Endodermal cell (in vitro differentiated cells): ENCODE measurements around the gene SIK2. TPM values are rescaled to one million over a fixed set of nuclear protein-coding genes. Genes with fewer than 3 reads are reported as not detected.

Experiments
- DNase-seq: peaks from one replicate; pipeline ENCODE4 v3.0.0-alpha.2; 2017
- H3K27ac ChIP-seq: 2 replicates; pipeline ENCODE4 v1.5.1; 2013; ENCODE audit warnings: mild to moderate bottlenecking, low read depth, low read length, moderate library complexity
- H3K27me3 ChIP-seq: 2 replicates; pipeline ENCODE4 v1.6.1; 2013; ENCODE audit warnings: mild to moderate bottlenecking, low read length, moderate library complexity; ENCODE audit not compliant: insufficient read depth, control insufficient read depth, poor library complexity, severe bottlenecking
- H3K36me3 ChIP-seq: 2 replicates; pipeline ENCODE4 v1.7.0; 2013; ENCODE audit warnings: mild to moderate bottlenecking, low read length, moderate library complexity; ENCODE audit not compliant: control insufficient read depth, insufficient read depth
- H3K4me1 ChIP-seq: one replicate; pipeline ENCODE4 v1.7.0; 2013; ENCODE audit warnings: low read length; ENCODE audit not compliant: control insufficient read depth, insufficient read depth
- H3K4me3 ChIP-seq: 2 replicates; pipeline ENCODE4 v1.5.1; 2013; ENCODE audit warnings: mild to moderate bottlenecking, low read length, moderate library complexity
- H3K9ac ChIP-seq: 2 replicates; pipeline ENCODE4 v1.6.1; 2013; ENCODE audit warnings: mild to moderate bottlenecking, low read length, moderate library complexity; ENCODE audit not compliant: poor library complexity, severe bottlenecking; ENCODE audit errors: extremely low read depth
- H3K9me3 ChIP-seq: 2 replicates; pipeline ENCODE4 v1.6.1; 2013; ENCODE audit warnings: mild to moderate bottlenecking, low read length, moderate library complexity; ENCODE audit not compliant: control insufficient read depth
- H3K27ac Mint-ChIP-seq: 2 replicates; pipeline ENCODE4 v1.8.0; 2020; ENCODE audit warnings: mixed read lengths
- H3K27me3 Mint-ChIP-seq: 2 replicates; pipeline ENCODE4 v1.8.0; 2021; ENCODE audit warnings: mild to moderate bottlenecking, mixed read lengths; ENCODE audit not compliant: insufficient read depth
- H3K36me3 Mint-ChIP-seq: 2 replicates; pipeline ENCODE4 v1.8.0; 2020; ENCODE audit warnings: low read depth, mixed read lengths
- H3K4me1 Mint-ChIP-seq: 2 replicates; pipeline ENCODE4 v1.8.0; 2020; ENCODE audit warnings: mixed read lengths
- H3K4me3 Mint-ChIP-seq: 2 replicates; pipeline ENCODE4 v1.8.0; 2020; ENCODE audit warnings: mild to moderate bottlenecking, moderate library complexity, mixed read lengths
- H3K9me3 Mint-ChIP-seq: 2 replicates; pipeline ENCODE4 v1.8.0; 2020; ENCODE audit warnings: mild to moderate bottlenecking, mixed read lengths
- WGBS, 2 experiments: methylation state at CpG; one replicate each; pipeline versions ENCODE4 v1.1.5 to v1.1.7; 2013; ENCODE audit warnings: missing lambda C conversion rate in 2 of 2, mixed read lengths in 1 of 2; ENCODE audit not compliant: insufficient coverage in 1 of 2, insufficient read length in 1 of 2; 5-methylcytosine and 5-hydroxymethylcytosine counted together
- total RNA-seq, 2 donors: library from RNA; stranded (reverse); fragmentation: NEBNext Ultra II Directional in 1 of 2; extraction: Animal tissue kit (Norgen Biotek cat#: 25700) in 1 of 2; gene quantifications; 2 replicates in 1 of 2; 3 replicates in 1 of 2; pipeline ENCODE4 v1.2.1, GENCODE V29; 2021
- TF ChIP-seq, protein P1 (sequence below): fragments of 200-600 bp; sonication (generic); conservative IDR thresholded peaks from 2 replicates; pipeline ENCODE4 v1.5.0; 2021; ENCODE audit warnings: antibody characterized with exemption, mild to moderate bottlenecking

Gene SIK2
- total RNA-seq, 2 donors from 2014 or later: 13.2 to 13.4 TPM

DNA sequence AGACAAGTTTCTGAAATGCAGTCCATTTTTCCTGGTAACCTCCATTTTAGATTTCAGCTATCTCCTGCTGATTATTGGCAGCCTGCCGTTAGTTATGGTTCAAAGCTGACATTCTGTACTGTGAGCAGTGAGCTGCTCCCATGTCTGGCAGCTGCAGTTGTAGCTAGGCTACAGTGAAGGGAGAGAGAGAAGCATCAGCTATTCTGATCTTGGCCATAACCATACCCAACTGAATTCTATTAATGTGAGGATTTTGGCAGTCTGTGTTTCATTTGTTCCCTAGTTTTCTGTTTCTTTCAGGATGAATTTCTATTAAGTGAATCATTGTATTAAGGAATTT is 33.4 kb downstream of the SIK2 start:
- Histone ChIP-seq H3K9ac (no peak overlapping the region), H3K4me1 (peaks cover 4% of the 10 kb centered on the region), H3K27me3 (no peaks in the 10 kb centered on the region), H3K9me3 (no peaks in the 10 kb centered on the region), H3K4me3 (no peak overlapping the region), H3K27ac (peak overlapping the region; percentile 13), H3K36me3 (peaks cover 7% of the 10 kb centered on the region)
- 78% methylated on average over 1 of the region's 1 CpG; no CpG with 5 or more reads in 1 of the 2 experiments for WGBS, 2 experiments
- no peak for DNase-seq
- TF ChIP-seq, protein P1, sequence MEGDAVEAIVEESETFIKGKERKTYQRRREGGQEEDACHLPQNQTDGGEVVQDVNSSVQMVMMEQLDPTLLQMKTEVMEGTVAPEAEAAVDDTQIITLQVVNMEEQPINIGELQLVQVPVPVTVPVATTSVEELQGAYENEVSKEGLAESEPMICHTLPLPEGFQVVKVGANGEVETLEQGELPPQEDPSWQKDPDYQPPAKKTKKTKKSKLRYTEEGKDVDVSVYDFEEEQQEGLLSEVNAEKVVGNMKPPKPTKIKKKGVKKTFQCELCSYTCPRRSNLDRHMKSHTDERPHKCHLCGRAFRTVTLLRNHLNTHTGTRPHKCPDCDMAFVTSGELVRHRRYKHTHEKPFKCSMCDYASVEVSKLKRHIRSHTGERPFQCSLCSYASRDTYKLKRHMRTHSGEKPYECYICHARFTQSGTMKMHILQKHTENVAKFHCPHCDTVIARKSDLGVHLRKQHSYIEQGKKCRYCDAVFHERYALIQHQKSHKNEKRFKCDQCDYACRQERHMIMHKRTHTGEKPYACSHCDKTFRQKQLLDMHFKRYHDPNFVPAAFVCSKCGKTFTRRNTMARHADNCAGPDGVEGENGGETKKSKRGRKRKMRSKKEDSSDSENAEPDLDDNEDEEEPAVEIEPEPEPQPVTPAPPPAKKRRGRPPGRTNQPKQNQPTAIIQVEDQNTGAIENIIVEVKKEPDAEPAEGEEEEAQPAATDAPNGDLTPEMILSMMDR: no peak
- Mint-ChIP-seq H3K4me3 (no peak overlapping the region), H3K36me3 (peaks cover 2% of the 10 kb centered on the region), H3K27ac (no peak overlapping the region), H3K27me3 (no peaks in the 10 kb centered on the region), H3K4me1 (peaks cover 28% of the 10 kb centered on the region), H3K9me3 (no peaks in the 10 kb centered on the region)

DNA sequence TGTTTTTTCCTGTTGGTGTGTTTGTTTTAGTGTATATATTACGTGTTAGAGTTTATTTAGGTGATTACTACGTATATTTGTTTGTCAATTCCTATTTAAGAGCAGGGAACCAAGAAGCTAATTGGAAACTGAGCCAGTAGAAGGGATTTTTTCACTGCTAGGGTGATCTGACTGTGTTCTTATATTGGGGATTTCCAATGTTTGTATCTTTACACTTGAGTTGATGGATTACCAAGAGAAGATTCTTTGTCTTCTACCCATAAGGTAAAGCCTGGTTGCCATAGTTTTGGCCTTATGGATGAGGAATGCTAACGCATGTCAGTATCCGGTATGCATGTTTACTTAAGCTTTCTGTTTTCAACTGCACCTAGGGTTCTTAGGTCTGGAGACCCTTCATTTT is 35.6 kb downstream of the SIK2 start:
- peaks cover 5% of the 10 kb centered on the region for H3K36me3 Mint-ChIP-seq
- peaks cover 27% of the 10 kb centered on the region for H3K4me1 Mint-ChIP-seq
- no peak overlapping the region for H3K27ac Mint-ChIP-seq
- H3K9me3 Mint-ChIP-seq: no peaks in the 10 kb centered on the region
- Histone ChIP-seq H3K9ac (no peak overlapping the region), H3K27ac (no peak overlapping the region), H3K9me3 (no peaks in the 10 kb centered on the region), H3K36me3 (peaks cover 11% of the 10 kb centered on the region), H3K4me1 (peaks cover 4% of the 10 kb centered on the region), H3K4me3 (no peak overlapping the region), H3K27me3 (no peaks in the 10 kb centered on the region)
- H3K4me3 Mint-ChIP-seq: no peak overlapping the region
- TF ChIP-seq, protein P1: no peak
- no peak for DNase-seq
- WGBS, 2 experiments: 79 to 97% methylated on average over 4 of the region's 4 CpGs
- H3K27me3 Mint-ChIP-seq: no peaks in the 10 kb centered on the region

- no peaks in the 10 kb centered on the region for H3K27me3 ChIP-seq
- Mint-ChIP-seq H3K27ac (no peak overlapping the region), H3K36me3 (peaks cover 5% of the 10 kb centered on the region), H3K27me3 (no peaks in the 10 kb centered on the region), H3K4me3 (no peak overlapping the region), H3K4me1 (peaks cover 12% of the 10 kb centered on the region), H3K9me3 (no peaks in the 10 kb centered on the region)
- no peak overlapping the region for H3K27ac ChIP-seq
- H3K4me1 ChIP-seq: no peaks in the 10 kb centered on the region
- TF ChIP-seq, protein P1: no peak
- WGBS, 2 experiments: 83 to 100% methylated on average over 1 of the region's 1 CpG
- no peak overlapping the region for H3K4me3 ChIP-seq
- DNase-seq: no peak
- H3K36me3 ChIP-seq: peaks cover 11% of the 10 kb centered on the region
- H3K9ac ChIP-seq: no peak overlapping the region
- H3K9me3 ChIP-seq: no peaks in the 10 kb centered on the region
These were observed 37.1 kb downstream of the SIK2 start for GRCh38 chr11:111639226-111639925.
